OCI-LY7 (cell line): Measurements from ENCODE around the gene DLX4.

Experiments used
- CTCF ChIP-seq: fragments of 200-600 bp; sonication (generic); conservative IDR thresholded peaks from 2 replicates; pipeline ENCODE4 v1.5.1; 2014; ENCODE audit warnings: mild to moderate bottlenecking, antibody characterized with exemption, low read length, moderate library complexity, mixed read lengths
- EZH2phosphoT487 ChIP-seq: fragments of 200-600 bp; sonication (generic); IDR thresholded peaks from 2 replicates; pipeline ENCODE4 v1.6.1; 2018; ENCODE audit warnings: low read depth, borderline replicate concordance, mild to moderate bottlenecking, mixed run types, antibody characterized with exemption, low read length, moderate library complexity, mixed read lengths

GRCh38 chr17:49936386-49936785, 32.6 kb upstream of the DLX4 start:
- TF ChIP-seq CTCF (no peak), EZH2phosphoT487 (no peak)
